Activated CD4-positive, alpha-beta T cell treated with anti-CD3 and anti-CD28 coated beads for 24 hours (primary cell): ENCODE data around the gene VPS39.

Experiments used
- DNase-seq, 2 donors: peaks; one replicate each; pipeline ENCODE4 v3.0.0-alpha.2; 2020; ENCODE audit warnings: low read depth in 2 of 2

The VPS39 gene

GRCh38 chr15:42201801-42202200 lies 6.3 kb downstream of the VPS39 start:
- DNase-seq = no peak

GRCh38 chr15:42199126-42199525 lies 9.0 kb downstream of the VPS39 start:
- no peak for DNase-seq

- no peak for DNase-seq
Measured at GRCh38 chr15:42198516-42198915, 9.6 kb downstream of the VPS39 start.

- DNase-seq = no peak
Measured at GRCh38 chr15:42194513-42194912, 13.6 kb downstream of the VPS39 start.

- DNase-seq = no peak
Measured at GRCh38 chr15:42193383-42193782, 14.7 kb downstream of the VPS39 start.

GRCh38 chr15:42191610-42192346 lies 16.3 kb downstream of the VPS39 start:
- no peak for DNase-seq

- DNase-seq = no peak
Measured at GRCh38 chr15:42190370-42190769, 17.7 kb downstream of the VPS39 start.

- DNase-seq = no peak
Measured at GRCh38 chr15:42185801-42186200, 22.3 kb downstream of the VPS39 start.

GRCh38 chr15:42184736-42185135 lies 23.4 kb downstream of the VPS39 start:
- no peak for DNase-seq

- no peak for DNase-seq
Measured at GRCh38 chr15:42184296-42184695, 23.8 kb downstream of the VPS39 start.

- no peak for DNase-seq
Measured at GRCh38 chr15:42182961-42183360, 25.1 kb downstream of the VPS39 start.

- DNase-seq = no peak
Measured at GRCh38 chr15:42182328-42182886, 25.7 kb downstream of the VPS39 start.

- DNase-seq = no peak
Measured at GRCh38 chr15:42178056-42178455, 30.0 kb downstream of the VPS39 start.

- DNase-seq = no peak
Measured at GRCh38 chr15:42175671-42176070, 32.4 kb downstream of the VPS39 start.

GRCh38 chr15:42172475-42172874 lies 35.6 kb downstream of the VPS39 start:
- no peak for DNase-seq

- DNase-seq = no peak
Measured at GRCh38 chr15:42171795-42172194, 36.3 kb downstream of the VPS39 start.

GRCh38 chr15:42171122-42171521 lies 37.0 kb downstream of the VPS39 start:
- DNase-seq = no peak

- DNase-seq = no peak
Measured at GRCh38 chr15:42166225-42166940, 41.7 kb downstream of the VPS39 start.

GRCh38 chr15:42165106-42165505 lies 43.0 kb downstream of the VPS39 start:
- DNase-seq = no peak

- no peak for DNase-seq
Measured at GRCh38 chr15:42163947-42164550, 44.1 kb downstream of the VPS39 start.

GRCh38 chr15:42163291-42163690 lies 44.8 kb downstream of the VPS39 start:
- DNase-seq = no peak

GRCh38 chr15:42160136-42160535 lies 48.0 kb downstream of the VPS39 start:
- no peak for DNase-seq
